Uterus (tissue), 2 donors: ENCODE data around the gene CMTR1.

Experiments used
- CTCF ChIP-seq, 4 experiments: fragments of 200-600 bp in 2 of 4; fragments of 450-650 bp in 2 of 4; sonication (generic) in 2 of 4; IDR thresholded peaks; one replicate each; pipeline ENCODE4 v1.5.1; 2016 to 2019; ENCODE audit warnings: antibody characterized with exemption in 4 of 4, mild to moderate bottlenecking in 2 of 4, moderate library complexity in 1 of 4
- POLR2A ChIP-seq, 2 donors: fragments of 450-650 bp; IDR thresholded peaks; one replicate each; pipeline ENCODE4 v1.6.1; 2016; ENCODE audit warnings: antibody characterized with exemption in 2 of 2, mild to moderate bottlenecking in 1 of 2, moderate library complexity in 1 of 2

DNA sequence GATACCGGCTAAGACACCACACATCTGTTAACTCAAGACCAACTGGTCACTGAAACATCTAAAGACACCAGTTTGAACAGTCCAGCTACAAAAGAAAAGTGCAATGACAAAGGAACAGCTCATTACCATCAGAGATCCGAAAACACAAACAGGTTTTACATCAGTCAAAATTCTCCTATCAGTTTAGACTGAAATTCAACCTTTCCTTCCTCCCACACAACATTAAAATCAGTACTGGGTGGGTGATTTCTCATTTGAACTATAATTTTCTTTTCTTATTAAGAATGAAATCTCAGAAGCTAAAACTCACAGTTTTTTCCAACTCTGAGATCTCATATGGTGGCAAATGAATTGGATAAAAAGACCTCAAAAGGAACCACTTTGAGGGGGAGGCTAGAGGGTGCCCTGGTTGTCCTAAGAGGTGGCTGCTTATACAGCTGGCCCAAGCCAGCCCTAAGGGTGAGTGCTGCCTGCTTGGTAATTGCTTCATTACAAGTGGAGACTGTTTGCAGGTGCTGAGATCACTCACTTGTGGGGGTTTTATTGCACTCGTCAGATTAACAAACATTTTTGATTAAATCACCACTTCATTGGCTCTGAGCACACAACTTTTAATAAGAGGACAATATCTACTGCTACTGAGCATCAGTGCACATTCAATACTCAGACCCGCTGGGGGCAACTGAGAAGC is 62.4 kb downstream of the CMTR1 start:
- TF ChIP-seq POLR2A (IDR thresholded peaks at IDR 0.05) = no peak
- no peak for TF ChIP-seq CTCF (IDR thresholded peaks at IDR 0.05)
